Thyroid gland (tissue), 4 donors: ENCODE results near the gene B4GALNT4. TPM values are rescaled to one million over a fixed set of nuclear protein-coding genes. Genes with fewer than 3 reads are reported as not detected.
"Not testable (repeated sequence)": the region's sequence is repeated elsewhere in the genome, so short reads cannot be mapped to it uniquely, and the experiment has no call there.

Experiments
- DNase-seq, 2 donors: peaks; one replicate each; pipeline ENCODE4 v3.0.0-alpha.2; 2019
- H3K27ac ChIP-seq, 3 donors: fragments of 200-600 bp; sonication (generic); 1 replicate in 2 of 3; 2 replicates in 1 of 3; pipeline ENCODE4 v1.5.1; 2016 to 2019; ENCODE audit warnings: mild to moderate bottlenecking in 1 of 3, moderate library complexity in 1 of 3
- H3K27me3 ChIP-seq: fragments of 200-600 bp; sonication (generic); one replicate; pipeline ENCODE4 v1.5.1; 2019
- H3K36me3 ChIP-seq, 2 donors: fragments of 200-600 bp; sonication (generic); one replicate each; pipeline ENCODE4 v1.5.1; 2016 to 2019
- H3K4me1 ChIP-seq, 2 donors: fragments of 200-600 bp; sonication (generic); one replicate each; pipeline ENCODE4 v1.5.1; 2017 to 2019
- H3K4me3 ChIP-seq, 3 donors: fragments of 200-600 bp; sonication (generic); replicated peaks in 1 of 3; 1 replicate in 2 of 3; 2 replicates in 1 of 3; pipeline ENCODE4 v1.5.1; 2016; ENCODE audit warnings: mild to moderate bottlenecking in 1 of 3
- H3K9me3 ChIP-seq: fragments of 200-600 bp; sonication (generic); one replicate; pipeline ENCODE4 v1.5.1; 2017
- CTCF ChIP-seq, 6 experiments: fragments of 200-600 bp in 3 of 6; fragments of 450-650 bp in 3 of 6; sonication (generic) in 3 of 6; IDR thresholded peaks; one replicate each; pipeline ENCODE4 v1.5.1; 2016 to 2019; ENCODE audit warnings: antibody characterized with exemption in 6 of 6, mild to moderate bottlenecking in 2 of 6, inconsistent platforms in 1 of 6, moderate library complexity in 1 of 6
- POLR2A ChIP-seq, 2 donors: fragments of 450-650 bp; IDR thresholded peaks; one replicate each; pipeline ENCODE4 v1.6.1; 2017; ENCODE audit warnings: antibody characterized with exemption in 2 of 2, mild to moderate bottlenecking in 2 of 2, moderate library complexity in 1 of 2
- whole genome bisulfite sequencing, 2 donors: methylation state at CpG; one replicate each; pipeline ENCODE4 v1.1.5; 2017; 5-methylcytosine and 5-hydroxymethylcytosine counted together
- intact Hi-C: fragments of 100-400 bp; cut with DNase I; formaldehyde crosslinking; loops from one replicate; pipeline ENCODE4 v1.15.1; 2023
- total RNA-seq, 4 donors: library from RNA; depleted of rRNA; stranded (reverse); fragments of >200 nt; gene quantifications; one replicate each; pipeline ENCODE4 v1.2.3, GENCODE V29; 2016

The B4GALNT4 gene
- total RNA-seq, 4 donors from 2014 or later: 0.98 to 1.2 TPM; not detected in 2

- no peaks in the 10 kb centered on the region for H3K27me3 ChIP-seq
- no peaks in the 10 kb centered on the region for H3K9me3 ChIP-seq
- peaks cover 0 to under 1% of the 10 kb centered on the region in 2 donors for H3K36me3 ChIP-seq
- intact Hi-C loops: no loop called here
- H3K4me3 ChIP-seq: no peak overlapping the region
- H3K27ac ChIP-seq: no peak overlapping the region
- WGBS, 2 donors: 92% methylated on average over 6 of the region's 7 CpGs; no CpG with 5 or more reads in 1 of the 2 donors
- TF ChIP-seq CTCF (IDR thresholded peaks at IDR 0.05) (no peak), POLR2A (IDR thresholded peaks at IDR 0.05) (no peak)
- H3K4me1 ChIP-seq: peaks cover 4 to 13% of the 10 kb centered on the region in 2 donors
- DNase-seq: no peak
These were observed 39.8 kb downstream of the B4GALNT4 start for GRCh38 chr11:409008-409599.

- DNase-seq: no peak
These were observed 40.5 kb downstream of the B4GALNT4 start for GRCh38 chr11:409600-410483.

GRCh38 chr11:410711-411110 is 41.4 kb downstream of the B4GALNT4 start:
- intact Hi-C loops, DNase-seq: not testable (repeated sequence)
- WGBS, 2 donors: no CpG with 5 or more reads among the region's 13 CpGs

More at GRCh38 chr11:409600-410483, 40.5 kb downstream of the B4GALNT4 start:
- intact Hi-C loops: no loop called here
- H3K27me3 ChIP-seq: no peaks in the 10 kb centered on the region
- H3K36me3 ChIP-seq: no peaks in the 10 kb centered on the region
- TF ChIP-seq POLR2A (IDR thresholded peaks at IDR 0.05): no peak
- TF ChIP-seq CTCF (IDR thresholded peaks at IDR 0.05): no peak
- 70 to 90% methylated on average over 3 to 5 of the region's 18 CpGs for WGBS, 2 donors
- H3K4me3 ChIP-seq: no peak overlapping the region
- no peaks in the 10 kb centered on the region for H3K9me3 ChIP-seq
- peaks cover 4 to 13% of the 10 kb centered on the region in 2 donors for H3K4me1 ChIP-seq
- no peak overlapping the region for H3K27ac ChIP-seq

GRCh38 chr11:411520-411919 is 42.2 kb downstream of the B4GALNT4 start:
- intact Hi-C loops, H3K27ac ChIP-seq, H3K9me3 ChIP-seq, H3K36me3 ChIP-seq, H3K27me3 ChIP-seq, H3K4me3 ChIP-seq, DNase-seq: not testable (repeated sequence)
- H3K4me1 ChIP-seq: peaks cover 14 to 22% of the 10 kb centered on the region in 2 donors
- no CpG with 5 or more reads among the region's 11 CpGs for WGBS, 2 donors

More at GRCh38 chr11:410711-411110, 41.4 kb downstream of the B4GALNT4 start:
- H3K27ac ChIP-seq, H3K27me3 ChIP-seq, H3K4me3 ChIP-seq, H3K36me3 ChIP-seq, H3K9me3 ChIP-seq: not testable (repeated sequence)
- peaks cover 9 to 19% of the 10 kb centered on the region in 2 donors for H3K4me1 ChIP-seq

GRCh38 chr11:412641-413119 is 43.4 kb downstream of the B4GALNT4 start:
- Histone ChIP-seq H3K4me3 (no peak overlapping the region), H3K27me3 (no peaks in the 10 kb centered on the region), H3K9me3 (no peaks in the 10 kb centered on the region), H3K4me1 (peaks cover 17 to 26% of the 10 kb centered on the region in 2 donors), H3K36me3 (no peaks in the 10 kb centered on the region), H3K27ac (no peak overlapping the region)
- TF ChIP-seq CTCF (IDR thresholded peaks at IDR 0.05) (no peak), POLR2A (IDR thresholded peaks at IDR 0.05) (no peak)
- WGBS, 2 donors: 82 to 87% methylated on average over 3 to 13 of the region's 15 CpGs
- DNase-seq: no peak
- intact Hi-C loops: no loop called here
